GM21528 (cell line): ENCODE data around the gene CASTOR1.
A peak's percentile ranks its signal among the peaks of the same experiment; 100 is the strongest.

ENCODE experiments used
- ATAC-seq: cut with Tn5 transposase; IDR thresholded peaks from one replicate; pipeline ENCODE4 v1.9.1; 2021; ENCODE audit warnings: mild to moderate bottlenecking, moderate library complexity; ENCODE audit not compliant: unreplicated experiment, low FRiP score

The CASTOR1 gene

GRCh38 chr22:30301995-30302809, 12.9 kb upstream of the CASTOR1 start:
- ATAC-seq = no peak

GRCh38 chr22:30299322-30299721, 10.0 kb upstream of the CASTOR1 start:
- ATAC-seq = no peak

DNA sequence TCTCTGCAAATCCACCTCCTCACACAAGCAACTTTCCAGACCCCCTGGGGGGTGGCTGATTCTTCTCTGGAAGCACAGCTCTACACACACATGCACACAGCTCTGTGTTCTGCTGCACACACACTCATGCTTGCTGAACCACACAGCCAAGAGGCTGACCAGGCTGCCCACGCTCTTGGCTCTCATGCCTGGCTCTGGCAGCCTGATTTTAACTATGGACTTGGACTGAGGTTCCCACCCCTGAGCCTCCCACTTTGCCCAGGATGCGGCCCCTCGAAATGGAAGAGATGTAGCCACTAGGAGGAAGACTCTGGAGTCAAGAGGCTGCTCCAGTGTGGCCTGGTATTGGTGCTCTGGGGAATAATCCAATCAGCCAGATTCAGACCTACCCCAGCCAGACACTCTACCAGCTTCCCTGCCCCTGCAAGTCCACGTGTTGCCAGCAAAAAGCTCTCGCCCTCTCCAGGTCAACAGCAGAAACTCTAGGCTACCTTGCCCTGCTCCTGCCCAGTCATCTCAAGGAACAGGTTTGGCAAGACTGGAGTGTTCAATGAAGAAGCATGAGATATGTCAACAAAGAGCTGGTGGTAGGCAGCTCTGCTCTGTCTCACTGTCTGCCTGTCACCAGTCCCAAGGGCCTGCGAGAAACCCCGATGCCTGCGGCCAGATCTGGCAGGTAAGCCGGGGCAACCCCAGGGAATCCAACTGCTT, 8.8 kb upstream of the CASTOR1 start:
- no peak for ATAC-seq

GRCh38 chr22:30297276-30297990, 8.1 kb upstream of the CASTOR1 start:
- ATAC-seq = no peak

- ATAC-seq = no peak
Observed at GRCh38 chr22:30296833-30297232, 7.5 kb upstream of the CASTOR1 start.

DNA sequence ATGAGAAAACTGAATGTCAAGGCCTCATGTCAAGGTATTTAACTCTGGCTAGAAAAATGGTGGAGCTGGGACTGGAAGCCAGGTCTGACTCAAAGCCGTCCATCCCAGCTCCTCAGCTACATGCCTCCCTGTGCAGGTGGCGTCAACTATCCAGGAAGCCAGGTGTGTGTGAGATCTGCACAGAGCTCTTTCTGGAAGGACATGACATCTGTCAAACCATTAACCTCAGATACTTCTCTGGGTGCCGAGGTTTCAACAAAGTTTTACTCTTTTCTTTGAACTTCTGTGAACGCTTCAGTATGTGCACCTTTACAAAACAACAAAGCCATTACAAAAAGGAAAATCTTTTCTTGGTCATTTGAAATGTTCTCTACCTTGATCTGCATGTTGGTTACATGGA, 7.0 kb upstream of the CASTOR1 start:
- ATAC-seq = no peak

DNA sequence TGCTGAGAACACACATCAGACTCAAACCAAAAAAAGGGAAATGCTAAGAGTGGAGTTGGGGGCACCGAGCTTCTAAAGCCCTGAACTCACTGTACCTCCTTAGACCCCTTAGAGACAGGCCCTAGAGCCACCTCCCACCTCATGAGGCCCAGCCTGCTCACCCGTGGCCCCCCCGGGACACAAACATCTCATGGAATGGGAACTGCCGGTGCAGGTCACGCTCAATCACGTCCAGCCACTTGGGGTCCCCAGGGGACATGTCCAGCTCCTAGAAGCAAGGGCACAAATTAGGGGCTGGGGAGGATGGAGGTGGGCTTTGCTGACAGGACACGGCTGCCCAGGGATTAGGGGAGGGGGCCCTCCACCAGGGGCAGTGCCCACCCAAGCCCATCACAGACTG, 6.3 kb upstream of the CASTOR1 start:
- no peak for ATAC-seq

DNA sequence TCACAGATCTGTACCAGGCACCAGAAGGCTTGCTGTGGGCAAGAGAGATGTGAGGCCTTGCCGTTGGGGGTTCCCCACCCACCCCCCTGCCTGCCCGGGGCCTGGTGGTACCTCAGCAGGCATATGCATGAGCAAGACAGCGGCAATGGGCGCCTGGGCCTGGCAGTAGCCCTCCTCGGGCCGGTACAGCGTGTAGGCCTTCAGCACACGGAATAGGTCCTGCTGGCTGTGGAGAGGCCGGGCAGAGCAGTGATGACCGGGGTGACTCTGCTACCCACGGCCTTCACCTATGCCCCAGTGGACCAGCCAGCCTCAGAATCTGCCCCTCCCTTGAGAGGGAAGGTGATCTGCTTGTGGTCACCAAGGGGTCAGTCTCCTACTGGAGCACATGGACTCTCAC, 5.5 kb upstream of the CASTOR1 start:
- no peak for ATAC-seq

DNA sequence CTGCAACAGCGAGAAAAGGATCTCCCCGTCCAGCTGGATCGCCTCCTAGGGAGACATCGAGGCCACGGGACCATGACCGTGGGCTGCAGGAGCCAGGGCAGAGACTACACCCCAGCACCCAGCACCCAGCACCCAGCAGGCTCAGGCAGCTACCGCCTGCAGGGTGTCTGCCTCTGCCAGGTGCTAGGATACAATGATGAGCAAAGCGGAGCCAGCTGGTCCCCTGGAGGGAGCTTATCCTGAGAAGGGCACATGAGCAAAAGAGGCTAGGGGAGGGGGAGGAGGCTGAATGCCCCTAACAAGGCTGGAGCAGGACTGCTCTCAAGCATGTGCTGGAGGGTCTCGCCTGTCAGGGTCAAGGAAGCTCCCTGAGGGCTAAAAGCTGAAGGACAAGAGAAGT, 4.8 kb upstream of the CASTOR1 start:
- no peak for ATAC-seq

DNA sequence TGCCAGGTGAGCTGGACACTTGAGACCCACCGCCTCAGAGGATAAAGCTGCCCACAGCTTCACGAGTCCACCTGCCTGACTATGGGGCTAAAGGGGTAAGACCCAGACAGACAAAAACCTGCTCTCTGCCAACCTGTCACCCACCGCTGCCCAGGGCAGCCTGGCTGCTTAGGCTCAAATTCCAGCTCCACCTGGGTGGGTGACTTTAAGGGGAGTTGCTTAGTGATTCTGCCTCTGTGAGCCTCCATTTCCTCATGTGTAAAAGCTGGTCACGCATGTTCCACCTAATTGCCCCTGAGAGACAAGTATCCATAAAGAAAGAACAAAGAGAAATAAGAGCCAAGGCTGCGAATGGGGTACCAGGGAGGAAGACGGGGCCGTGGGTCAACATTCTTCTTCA, 3.7 kb upstream of the CASTOR1 start:
- ATAC-seq = no peak

DNA sequence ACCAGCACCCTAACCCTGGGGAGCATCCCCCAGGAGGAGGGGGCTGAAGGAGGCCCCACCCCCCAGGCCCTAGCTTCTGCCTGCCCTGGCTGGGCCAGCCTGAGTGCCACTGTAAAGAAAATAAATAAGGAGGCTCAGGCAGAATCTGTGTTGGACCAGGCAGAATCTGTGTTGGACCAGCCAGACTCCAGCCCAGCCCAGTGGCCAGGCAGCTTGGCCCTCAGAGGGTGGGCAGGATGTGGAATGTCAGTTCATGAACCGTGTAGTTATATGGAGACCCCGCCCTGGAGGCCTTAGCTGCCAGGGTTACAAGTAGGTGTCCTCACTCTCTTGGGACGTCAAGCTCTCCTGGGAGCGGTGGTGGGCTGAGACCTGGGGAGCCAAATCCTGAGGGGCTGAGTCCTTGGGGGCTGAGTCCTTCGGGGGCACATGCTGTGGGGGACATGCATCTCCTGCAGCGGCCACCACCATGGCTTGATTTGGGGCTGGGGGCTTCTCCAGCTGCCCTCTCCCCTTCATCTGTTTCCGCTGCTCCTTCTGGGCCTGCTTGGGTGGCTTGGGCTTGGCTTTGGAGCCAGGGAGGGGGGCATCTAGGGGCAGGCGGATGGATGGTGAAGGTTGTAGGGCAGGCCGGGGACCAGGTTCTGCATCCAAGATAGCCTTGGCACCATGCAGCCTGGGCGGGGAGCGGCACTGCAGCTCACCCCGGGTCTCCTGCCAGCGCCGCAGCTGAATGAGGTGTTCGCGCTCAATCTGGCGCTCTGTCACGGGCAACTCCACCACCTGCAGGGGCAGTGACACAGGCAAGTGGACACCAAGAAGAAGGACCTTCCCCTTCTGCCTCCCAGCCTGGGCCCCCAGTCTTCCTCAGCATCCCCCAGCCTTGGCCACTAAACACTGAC, 3.0 kb upstream of the CASTOR1 start:
- ATAC-seq = no peak

DNA sequence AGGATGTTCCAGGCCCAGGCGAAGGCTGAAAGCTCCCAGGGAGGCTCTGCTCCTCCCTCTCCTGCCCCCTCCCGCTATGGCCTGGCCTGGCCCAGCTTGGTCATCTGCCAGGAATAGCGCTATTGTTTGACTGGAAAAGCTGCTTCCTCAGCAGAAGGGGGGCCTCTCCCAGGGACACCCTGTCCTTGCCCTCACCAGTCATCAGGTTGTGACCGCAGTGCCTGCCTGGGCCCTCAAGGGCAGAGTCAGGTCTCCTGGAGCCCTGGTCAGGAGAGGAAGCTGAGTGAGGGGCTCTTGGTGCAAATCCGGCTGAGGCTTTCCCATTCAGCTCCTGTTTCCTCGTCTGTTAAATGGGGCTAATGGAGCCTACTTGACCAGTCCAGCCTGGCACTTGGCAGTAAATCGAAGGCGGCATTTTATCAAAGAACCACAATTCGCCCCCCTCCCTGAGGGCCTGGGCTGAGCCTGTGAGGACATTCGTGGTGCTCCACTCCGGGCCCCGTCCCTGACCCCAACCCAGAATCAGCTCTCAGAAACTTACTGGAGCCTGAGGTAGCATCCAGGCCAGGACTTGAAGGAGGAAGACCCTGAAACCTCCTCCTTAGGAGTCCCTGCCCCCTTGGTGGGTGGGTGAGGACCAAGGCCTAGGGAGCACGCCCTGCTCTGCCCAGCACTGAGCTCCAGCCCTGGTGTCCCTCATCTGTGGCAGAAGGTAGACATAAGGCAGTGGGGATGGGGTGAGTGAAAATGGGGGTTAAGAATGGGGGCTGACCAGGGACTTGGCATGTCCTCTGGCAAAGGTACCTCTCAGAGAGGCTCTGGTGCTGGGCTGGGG, 2.0 kb upstream of the CASTOR1 start:
- no peak for ATAC-seq

DNA sequence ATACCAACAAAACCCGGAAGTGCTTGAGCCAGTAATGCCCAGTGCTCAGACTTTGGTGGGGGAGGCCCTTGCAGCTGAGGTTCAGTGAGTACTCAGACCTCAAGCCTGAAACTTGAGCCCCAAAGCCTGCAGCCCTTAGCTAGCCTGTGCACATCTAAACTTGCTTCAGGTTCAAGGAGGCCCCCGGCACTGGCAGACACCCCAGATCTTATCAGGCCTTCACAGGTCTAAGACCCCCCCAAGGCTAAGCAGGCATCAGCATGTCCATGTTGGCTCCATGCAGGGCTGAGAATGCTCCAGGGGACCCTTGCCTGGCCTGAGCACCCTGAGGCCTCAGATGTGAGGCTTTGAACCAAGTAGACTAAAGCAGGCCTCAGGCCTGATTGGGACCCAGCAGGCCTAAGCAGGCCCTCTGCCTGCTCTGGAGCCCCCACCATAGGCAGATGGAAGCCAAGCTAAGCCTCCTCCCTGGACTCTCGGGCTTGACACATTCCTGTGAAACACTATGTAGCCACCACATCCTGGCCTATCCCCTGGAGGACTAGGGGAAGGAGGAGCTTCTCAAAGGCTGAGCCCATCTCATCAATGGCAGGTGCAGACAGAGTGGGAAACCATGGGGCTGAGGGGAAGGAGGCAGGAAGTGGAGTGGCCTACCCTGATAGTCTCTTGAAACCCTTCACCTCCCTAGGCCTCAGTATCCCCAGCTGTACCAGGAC, 1.2 kb upstream of the CASTOR1 start:
- no peak for ATAC-seq

- peak; percentile 14 for ATAC-seq
Observed at GRCh38 chr22:30289980-30290313, 642 bp upstream of the CASTOR1 start.

- no peak for ATAC-seq
Observed at GRCh38 chr22:30288419-30289140, 725 bp downstream of the CASTOR1 start.

DNA sequence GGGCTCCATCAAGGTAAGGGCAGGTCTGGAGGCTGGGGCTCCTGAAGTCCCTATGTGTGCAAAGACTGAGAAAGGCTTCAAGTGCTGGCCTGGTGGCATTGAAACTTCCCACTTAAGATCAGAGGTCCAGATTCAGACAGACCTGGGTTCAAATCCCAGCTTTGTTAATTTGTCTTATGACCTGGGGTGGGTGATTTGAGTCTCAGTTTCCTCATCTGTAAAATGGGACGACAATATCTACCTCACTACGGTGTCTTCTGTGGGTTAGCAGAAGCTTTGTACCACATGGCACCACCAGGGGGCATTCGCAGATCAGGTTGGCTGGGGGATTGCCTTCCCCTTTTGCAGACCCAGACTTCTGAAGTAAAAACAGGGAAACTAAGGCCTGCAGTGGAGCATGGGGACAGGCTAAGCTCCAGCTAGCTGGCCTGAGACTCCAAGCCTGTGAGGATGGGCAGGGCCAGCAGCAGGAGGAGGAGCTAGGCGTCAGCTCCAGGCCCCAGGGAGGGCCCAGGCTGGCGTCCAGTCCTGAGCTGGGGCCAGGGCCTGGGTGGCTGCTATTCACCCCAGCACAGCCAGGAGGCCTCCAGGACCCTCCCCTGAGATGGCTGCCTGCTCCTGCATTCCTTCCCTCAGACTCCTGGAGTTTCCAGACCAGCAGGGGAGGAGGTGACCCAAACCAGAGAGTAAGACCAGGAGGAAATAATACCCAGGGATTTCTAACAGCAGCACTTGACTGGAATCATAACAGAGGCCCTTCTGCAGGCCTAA, 1.5 kb downstream of the CASTOR1 start:
- ATAC-seq = no peak

- ATAC-seq = no peak
Observed at GRCh38 chr22:30286813-30287647, 2.3 kb downstream of the CASTOR1 start.
